Keratinocyte (primary cell): ENCODE results near the gene RGS2. TPM values are rescaled to one million over a fixed set of nuclear protein-coding genes. Genes with fewer than 3 reads are reported as not detected.

Source experiments
- DNase-seq: peaks from one replicate; pipeline ENCODE4 v3.0.0-alpha.2; 2011; ENCODE audit warnings: low read depth, missing footprints, low spot score
- FAIRE-seq: peaks from 2 replicates; lab custom pipeline; 2011; peaks lifted over from hg19 to GRCh38; lab: Jason Lieb, UNC
- H2AFZ ChIP-seq: 2 replicates; pipeline ENCODE4 v1.6.0; 2012; ENCODE audit warnings: low read length, control low read depth, inconsistent platforms; ENCODE audit not compliant: control insufficient read depth
- H3K27ac ChIP-seq: 2 replicates; pipeline ENCODE4 v1.5.1; 2011; ENCODE audit warnings: low read length; ENCODE audit not compliant: control insufficient read depth, insufficient read depth
- H3K27me3 ChIP-seq: 3 replicates; pipeline ENCODE4 v1.6.0; 2011; ENCODE audit warnings: low read length; ENCODE audit not compliant: control insufficient read depth, insufficient read depth; ENCODE audit errors: extremely low read depth
- H3K36me3 ChIP-seq, 2 experiments: 2 replicates in 1 of 2; 3 replicates in 1 of 2; pipeline ENCODE4 v1.5.1; 2011; ENCODE audit warnings: low read length in 2 of 2, mild to moderate bottlenecking in 1 of 2; ENCODE audit not compliant: control insufficient read depth in 2 of 2, insufficient read depth in 2 of 2; ENCODE audit errors: extremely low read depth in 1 of 2
- H3K4me1 ChIP-seq: 3 replicates; pipeline ENCODE4 v1.5.1; 2011; ENCODE audit warnings: low read length; ENCODE audit not compliant: control insufficient read depth, insufficient read depth; ENCODE audit errors: extremely low read depth
- H3K4me2 ChIP-seq: 3 replicates; pipeline ENCODE4 v1.6.0; 2011; ENCODE audit warnings: low read depth, low read length; ENCODE audit not compliant: control insufficient read depth, insufficient read depth; ENCODE audit errors: extremely low read depth
- H3K4me3 ChIP-seq, 3 experiments: fragments of 200-600 bp in 1 of 3; sonication (generic) in 1 of 3; 2 replicates in 2 of 3; 3 replicates in 1 of 3; pipeline ENCODE4 v1.5.1; 2011 to 2016; ENCODE audit warnings: low read length in 3 of 3, mild to moderate bottlenecking in 3 of 3, control low read depth in 2 of 3, inconsistent platforms in 1 of 3, low read depth in 1 of 3, mixed read lengths in 1 of 3, mixed run types in 1 of 3, moderate library complexity in 1 of 3; ENCODE audit not compliant: control insufficient read depth in 2 of 3, insufficient read depth in 2 of 3; ENCODE audit errors: extremely low read depth in 1 of 3
- H3K79me2 ChIP-seq: 2 replicates; pipeline ENCODE4 v1.6.0; 2012; ENCODE audit warnings: low read length; ENCODE audit not compliant: control insufficient read depth, insufficient read depth
- H3K9ac ChIP-seq: 3 replicates; pipeline ENCODE4 v1.6.0; 2011; ENCODE audit warnings: low read length; ENCODE audit not compliant: control insufficient read depth, insufficient read depth; ENCODE audit errors: extremely low read depth
- H3K9me1 ChIP-seq: 3 replicates; pipeline ENCODE4 v1.6.0; 2011; ENCODE audit warnings: low read length; ENCODE audit not compliant: control insufficient read depth, insufficient read depth; ENCODE audit errors: extremely low read depth
- H3K9me3 ChIP-seq: 2 replicates; pipeline ENCODE4 v1.5.1; 2012; ENCODE audit warnings: low read depth, low read length; ENCODE audit not compliant: control insufficient read depth
- H4K20me1 ChIP-seq: 3 replicates; pipeline ENCODE4 v1.6.0; 2011; ENCODE audit warnings: low read length; ENCODE audit not compliant: control insufficient read depth, insufficient read depth; ENCODE audit errors: extremely low read depth
- CTCF ChIP-seq, 3 experiments: IDR thresholded peaks in 1 of 3; conservative IDR thresholded peaks in 1 of 3; optimal IDR thresholded peaks in 1 of 3; 2 replicates in 2 of 3; 3 replicates in 1 of 3; pipeline versions ENCODE3 to v1.5.1; 2011; ENCODE audit warnings: low read length in 3 of 3, mild to moderate bottlenecking in 3 of 3, moderate library complexity in 2 of 3, control low read depth in 1 of 3, inconsistent platforms in 1 of 3; ENCODE audit not compliant: insufficient read depth in 2 of 3; ENCODE audit errors: extremely low read depth in 1 of 3
- EZH2 ChIP-seq: IDR thresholded peaks from one replicate; pipeline ENCODE4 v1.6.1; 2012; ENCODE audit warnings: inconsistent platforms, mild to moderate bottlenecking, low read length, moderate library complexity
- dilution Hi-C: fragments of 300-500 bp; cut with MboI; formaldehyde crosslinking; loops from one replicate; pipeline ENCODE4 v1.7.0; 2020; ENCODE audit warnings: low sequenced_read_pairs; ENCODE audit not compliant: extremely low pct_ligation_motif_present
- polyA plus RNA-seq, 5 experiments: library from polyadenylated mRNA; depleted of rRNA in 3 of 5; stranded (reverse) in 3 of 5; stranded (forward) in 1 of 5; unstranded in 1 of 5; fragments of >200 nt; gene quantifications; 1 replicate in 1 of 5; 2 replicates in 3 of 5; 3 replicates in 1 of 5; pipeline versions ENCODE4 v1.2.1 to v1.2.3, GENCODE V29; 2011 to 2012; ENCODE audit warnings: missing spikeins in 2 of 5, low read depth in 1 of 5, low replicate concordance in 1 of 5

Gene RGS2
- polyA plus RNA-seq, 1 donor (not counting 4 experiments of a cell fraction or from before 2014, with no cell fraction given): 128 TPM

DNA sequence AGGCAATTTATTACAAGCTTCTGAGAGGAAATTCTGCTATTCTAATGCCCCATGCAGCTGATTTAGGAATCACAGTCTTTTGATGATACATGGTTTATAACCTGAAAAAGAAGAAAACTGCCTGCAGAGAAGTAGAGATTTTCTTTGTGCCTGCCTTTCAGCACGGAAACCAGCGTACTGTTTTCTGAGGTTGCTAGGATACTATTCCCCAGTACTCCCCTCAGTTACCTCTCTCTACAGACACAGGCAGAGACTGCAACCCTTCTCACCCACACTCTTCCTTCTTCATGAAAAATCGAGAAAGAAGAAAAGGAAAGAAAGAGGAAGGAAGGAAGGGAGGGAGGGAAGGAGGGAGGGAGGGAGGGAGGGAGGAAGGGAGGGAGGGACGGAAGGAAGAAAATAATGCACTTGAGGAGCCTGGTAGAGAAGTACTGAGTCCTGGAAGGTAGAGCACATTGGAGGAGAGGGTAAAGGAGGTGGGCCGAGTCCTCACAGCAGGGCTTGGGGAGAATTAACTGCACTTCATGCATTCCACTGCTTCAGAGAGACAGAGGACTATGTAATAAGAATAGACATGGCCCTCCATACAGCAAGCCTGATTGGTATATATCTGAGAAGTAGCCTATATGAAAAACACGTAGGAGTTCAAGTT is 21.9 kb downstream of the RGS2 start:
- Histone ChIP-seq H3K4me1 (peaks cover 39% of the 10 kb centered on the region), H4K20me1 (no peaks in the 10 kb centered on the region), H3K27me3 (no peaks in the 10 kb centered on the region), H3K27ac (no peak overlapping the region), H3K79me2 (no peaks in the 10 kb centered on the region), H3K9me1 (no peaks in the 10 kb centered on the region), H2AFZ (no peak overlapping the region), H3K9ac (no peak overlapping the region), H3K4me3 (no peak overlapping the region), H3K36me3 (no peaks in the 10 kb centered on the region), H3K4me2 (no peak overlapping the region), H3K9me3 (no peaks in the 10 kb centered on the region)
- dilution Hi-C loops: no loop called here
- no peak for TF ChIP-seq CTCF (optimal IDR thresholded peaks at IDR 0.05 in 1 of 3, IDR thresholded peaks at IDR 0.05 in 1 of 3, conservative IDR thresholded peaks at IDR 0.05 in 1 of 3; ENCODE audit: extremely low read depth in 1 of 3, insufficient read depth in 2 of 3, low read length in 3 of 3)
- TF ChIP-seq EZH2: no peak
- DNase-seq (no peak), FAIRE-seq (no peak)

- Histone ChIP-seq H3K4me2 (no peak overlapping the region), H3K9ac (no peak overlapping the region), H3K4me1 (peaks cover 31% of the 10 kb centered on the region), H3K36me3 (no peaks in the 10 kb centered on the region), H3K79me2 (no peaks in the 10 kb centered on the region), H3K9me3 (no peaks in the 10 kb centered on the region), H3K9me1 (no peaks in the 10 kb centered on the region), H4K20me1 (no peaks in the 10 kb centered on the region), H3K4me3 (no peak overlapping the region), H2AFZ (no peak overlapping the region), H3K27me3 (no peaks in the 10 kb centered on the region), H3K27ac (peak overlapping the region; percentile 5)
- FAIRE-seq (no peak), DNase-seq (no peak)
- no peak for TF ChIP-seq CTCF (optimal IDR thresholded peaks at IDR 0.05 in 1 of 3, IDR thresholded peaks at IDR 0.05 in 1 of 3, conservative IDR thresholded peaks at IDR 0.05 in 1 of 3; ENCODE audit: extremely low read depth in 1 of 3, insufficient read depth in 2 of 3, low read length in 3 of 3)
- no peak for TF ChIP-seq EZH2
- dilution Hi-C loops: no loop called here
Observed at GRCh38 chr1:192831706-192832355, 23.0 kb downstream of the RGS2 start.
